Measurements from ENCODE around the gene SSBP1. TPM values are rescaled to one million over a fixed set of nuclear protein-coding genes. Genes with fewer than 3 reads are reported as not detected.

SSBP1 gene
- polyA plus RNA-seq, 2 of the 4 experiments (the other 2 are of a cell fraction) = 368 to 453 TPM

DNA sequence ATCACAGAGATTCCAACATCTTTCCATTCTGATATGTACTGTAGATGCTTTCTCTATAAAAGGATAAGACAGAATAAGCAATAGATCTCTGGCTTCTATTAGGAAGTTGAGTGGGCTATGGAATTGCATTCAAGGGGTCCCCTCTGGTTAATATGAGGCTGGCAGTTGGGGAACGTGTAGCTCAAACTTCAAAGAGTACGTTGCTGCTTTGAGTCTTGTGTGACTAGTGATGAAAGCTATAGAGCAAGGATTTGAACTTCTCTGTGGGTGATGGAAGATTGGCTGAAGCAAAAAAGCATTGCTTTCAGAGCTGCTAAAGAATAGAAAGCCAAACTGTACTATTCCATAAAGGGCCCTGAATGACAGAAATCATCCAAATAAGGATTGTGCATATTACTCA is 23.6 kb upstream of the SSBP1 start:
- TF ChIP-seq, protein P1, sequence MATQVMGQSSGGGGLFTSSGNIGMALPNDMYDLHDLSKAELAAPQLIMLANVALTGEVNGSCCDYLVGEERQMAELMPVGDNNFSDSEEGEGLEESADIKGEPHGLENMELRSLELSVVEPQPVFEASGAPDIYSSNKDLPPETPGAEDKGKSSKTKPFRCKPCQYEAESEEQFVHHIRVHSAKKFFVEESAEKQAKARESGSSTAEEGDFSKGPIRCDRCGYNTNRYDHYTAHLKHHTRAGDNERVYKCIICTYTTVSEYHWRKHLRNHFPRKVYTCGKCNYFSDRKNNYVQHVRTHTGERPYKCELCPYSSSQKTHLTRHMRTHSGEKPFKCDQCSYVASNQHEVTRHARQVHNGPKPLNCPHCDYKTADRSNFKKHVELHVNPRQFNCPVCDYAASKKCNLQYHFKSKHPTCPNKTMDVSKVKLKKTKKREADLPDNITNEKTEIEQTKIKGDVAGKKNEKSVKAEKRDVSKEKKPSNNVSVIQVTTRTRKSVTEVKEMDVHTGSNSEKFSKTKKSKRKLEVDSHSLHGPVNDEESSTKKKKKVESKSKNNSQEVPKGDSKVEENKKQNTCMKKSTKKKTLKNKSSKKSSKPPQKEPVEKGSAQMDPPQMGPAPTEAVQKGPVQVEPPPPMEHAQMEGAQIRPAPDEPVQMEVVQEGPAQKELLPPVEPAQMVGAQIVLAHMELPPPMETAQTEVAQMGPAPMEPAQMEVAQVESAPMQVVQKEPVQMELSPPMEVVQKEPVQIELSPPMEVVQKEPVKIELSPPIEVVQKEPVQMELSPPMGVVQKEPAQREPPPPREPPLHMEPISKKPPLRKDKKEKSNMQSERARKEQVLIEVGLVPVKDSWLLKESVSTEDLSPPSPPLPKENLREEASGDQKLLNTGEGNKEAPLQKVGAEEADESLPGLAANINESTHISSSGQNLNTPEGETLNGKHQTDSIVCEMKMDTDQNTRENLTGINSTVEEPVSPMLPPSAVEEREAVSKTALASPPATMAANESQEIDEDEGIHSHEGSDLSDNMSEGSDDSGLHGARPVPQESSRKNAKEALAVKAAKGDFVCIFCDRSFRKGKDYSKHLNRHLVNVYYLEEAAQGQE (IDR thresholded peaks at IDR 0.05) = no peak
- no peak for TF ChIP-seq CHD2 (IDR thresholded peaks at IDR 0.05; ENCODE audit: low read length, partially characterized antibody)
- TF ChIP-seq, protein P2, sequence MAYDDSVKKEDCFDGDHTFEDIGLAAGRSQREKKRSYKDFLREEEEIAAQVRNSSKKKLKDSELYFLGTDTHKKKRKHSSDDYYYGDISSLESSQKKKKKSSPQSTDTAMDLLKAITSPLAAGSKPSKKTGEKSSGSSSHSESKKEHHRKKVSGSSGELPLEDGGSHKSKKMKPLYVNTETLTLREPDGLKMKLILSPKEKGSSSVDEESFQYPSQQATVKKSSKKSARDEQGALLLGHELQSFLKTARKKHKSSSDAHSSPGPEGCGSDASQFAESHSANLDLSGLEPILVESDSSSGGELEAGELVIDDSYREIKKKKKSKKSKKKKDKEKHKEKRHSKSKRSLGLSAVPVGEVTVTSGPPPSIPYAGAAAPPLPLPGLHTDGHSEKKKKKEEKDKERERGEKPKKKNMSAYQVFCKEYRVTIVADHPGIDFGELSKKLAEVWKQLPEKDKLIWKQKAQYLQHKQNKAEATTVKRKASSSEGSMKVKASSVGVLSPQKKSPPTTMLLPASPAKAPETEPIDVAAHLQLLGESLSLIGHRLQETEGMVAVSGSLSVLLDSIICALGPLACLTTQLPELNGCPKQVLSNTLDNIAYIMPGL (CRISPR knock-in tag; IDR thresholded peaks at IDR 0.05; ENCODE audit: borderline replicate concordance) = no peak
- TF ChIP-seq BHLHE40 (IDR thresholded peaks at IDR 0.05; ENCODE audit: low read depth, low read length) = no peak
- TF ChIP-seq EP300 (IDR thresholded peaks at IDR 0.05) = no peak
- no peak for TF ChIP-seq ZNF302 (CRISPR knock-in tag; IDR thresholded peaks at IDR 0.05)
- no peak for TF ChIP-seq JUN (IDR thresholded peaks at IDR 0.05)
- no peak for TF ChIP-seq HOXB13 (CRISPR knock-in tag; IDR thresholded peaks at IDR 0.05; ENCODE audit: low read depth)
- TF ChIP-seq, protein P3, sequence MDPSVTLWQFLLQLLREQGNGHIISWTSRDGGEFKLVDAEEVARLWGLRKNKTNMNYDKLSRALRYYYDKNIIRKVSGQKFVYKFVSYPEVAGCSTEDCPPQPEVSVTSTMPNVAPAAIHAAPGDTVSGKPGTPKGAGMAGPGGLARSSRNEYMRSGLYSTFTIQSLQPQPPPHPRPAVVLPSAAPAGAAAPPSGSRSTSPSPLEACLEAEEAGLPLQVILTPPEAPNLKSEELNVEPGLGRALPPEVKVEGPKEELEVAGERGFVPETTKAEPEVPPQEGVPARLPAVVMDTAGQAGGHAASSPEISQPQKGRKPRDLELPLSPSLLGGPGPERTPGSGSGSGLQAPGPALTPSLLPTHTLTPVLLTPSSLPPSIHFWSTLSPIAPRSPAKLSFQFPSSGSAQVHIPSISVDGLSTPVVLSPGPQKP (IDR thresholded peaks at IDR 0.05; ENCODE audit: low read depth, low read length) = no peak
- TF ChIP-seq HEYL (CRISPR knock-in tag; IDR thresholded peaks at IDR 0.05) = no peak
- TF ChIP-seq FOSL2 (IDR thresholded peaks at IDR 0.05) = no peak
- TF ChIP-seq FOSL2 (CRISPR knock-in tag; IDR thresholded peaks at IDR 0.05) = no peak
- WGBS (ENCODE audit: missing lambda C conversion rate) = 10% methylated on average over 2 of the region's 2 CpGs
- CTCF ChIA-PET = interaction anchor here (0.5 kb wide), 1 partner anchor 870 kb away, joined by 3 read pairs; no protein-coding TSS in a partner anchor
- Histone ChIP-seq H3K4me3 (no peak overlapping the region), H3K4me2 (no peak overlapping the region), H3K9me3 (no peaks in the 10 kb centered on the region), H3K4me1 (no peaks in the 10 kb centered on the region), H3K27ac (no peak overlapping the region)
- POLR2A ChIA-PET = no interaction called here
- DNase-seq (ENCODE audit: low read depth in 1 of 2, low spot score in 1 of 2) (no peak), ATAC-seq (no peak), FAIRE-seq (no peak)

DNA sequence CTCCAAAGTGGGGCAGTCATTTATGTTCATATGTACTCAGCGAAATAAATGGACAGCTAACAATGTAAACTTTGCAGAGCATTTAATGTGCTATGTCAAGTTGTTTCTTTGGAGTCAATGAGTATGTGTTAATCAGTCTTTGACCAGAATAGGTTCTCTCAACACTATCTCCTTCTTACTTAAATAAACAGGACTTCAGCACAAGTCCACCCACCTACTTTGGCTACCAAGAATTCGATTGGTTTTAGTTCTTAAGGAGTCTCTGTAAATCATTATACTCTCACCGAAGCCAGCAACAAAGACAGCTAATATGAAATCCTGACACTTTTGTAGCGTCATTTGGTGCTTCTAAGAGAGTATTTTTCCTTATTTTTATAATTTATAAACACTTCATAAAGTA is 23.1 kb upstream of the SSBP1 start:
- FAIRE-seq = no peak
- Histone ChIP-seq H3K27ac (no peak overlapping the region), H3K4me2 (no peak overlapping the region), H3K4me1 (no peaks in the 10 kb centered on the region), H3K4me3 (no peak overlapping the region), H3K9me3 (no peaks in the 10 kb centered on the region)
- no peak for ATAC-seq
- ChIA-PET POLR2A (no interaction called here), CTCF (interaction anchor here (0.5 to 1.5 kb wide), 2 partner anchors 23 to 870 kb away, joined by 3 to 6 read pairs; partner anchors contain the start of gene SSBP1)
- DNase-seq (ENCODE audit: low read depth in 1 of 2, low spot score in 1 of 2) = no peak
- WGBS (ENCODE audit: missing lambda C conversion rate) = 4% methylated on average over 4 of the region's 4 CpGs
- TF ChIP-seq SMC3 (IDR thresholded peaks at IDR 0.05) (no peak), ZFP36 (IDR thresholded peaks at IDR 0.05; ENCODE audit: borderline replicate concordance, partially characterized antibody) (no peak), HDAC2 (IDR thresholded peaks at IDR 0.05) (no peak), CHD4 (IDR thresholded peaks at IDR 0.05; ENCODE audit: borderline replicate concordance) (no peak), ZC3H11A (IDR thresholded peaks at IDR 0.05) (no peak), JUN (IDR thresholded peaks at IDR 0.05) (no peak)
